ENCODE measurements around the gene ZDHHC6.

Gene ZDHHC6
- long read RNA-seq, transcript ZDHHC6-202 (11 exons, 2,170 nt): major isoform, 67 of 124 reads
- long read RNA-seq, partial matches to known transcripts: 6 of 124 reads
- long read RNA-seq, other reads (novel, unspliced or antisense): 50 of 124 reads

- Histone ChIP-seq H3K4me3 (replicated peaks; ENCODE audit: insufficient read depth, low read length) (peak within 1 kb of the TSS; percentile 97), H3K27me3 (ENCODE audit: insufficient read depth, poor library complexity, severe bottlenecking) (no peaks in the 10 kb centered on the region), H3K27ac (replicated peaks) (peak within 1 kb of the TSS; percentile 95)
- DNase-seq (ENCODE audit: low read depth in 1 of 2, low spot score in 1 of 2): peak; percentile 76 to 82
- TF ChIP-seq GABPA (IDR thresholded peaks at IDR 0.05; ENCODE audit: low read depth) (peak; percentile 95), SPI1 (IDR thresholded peaks at IDR 0.05; ENCODE audit: borderline replicate concordance, low read depth) (no peak), POLR2AphosphoS5 (IDR thresholded peaks at IDR 0.05; ENCODE audit: low read depth) (peak; percentile 83)
- TF ChIP-seq, protein P1, sequence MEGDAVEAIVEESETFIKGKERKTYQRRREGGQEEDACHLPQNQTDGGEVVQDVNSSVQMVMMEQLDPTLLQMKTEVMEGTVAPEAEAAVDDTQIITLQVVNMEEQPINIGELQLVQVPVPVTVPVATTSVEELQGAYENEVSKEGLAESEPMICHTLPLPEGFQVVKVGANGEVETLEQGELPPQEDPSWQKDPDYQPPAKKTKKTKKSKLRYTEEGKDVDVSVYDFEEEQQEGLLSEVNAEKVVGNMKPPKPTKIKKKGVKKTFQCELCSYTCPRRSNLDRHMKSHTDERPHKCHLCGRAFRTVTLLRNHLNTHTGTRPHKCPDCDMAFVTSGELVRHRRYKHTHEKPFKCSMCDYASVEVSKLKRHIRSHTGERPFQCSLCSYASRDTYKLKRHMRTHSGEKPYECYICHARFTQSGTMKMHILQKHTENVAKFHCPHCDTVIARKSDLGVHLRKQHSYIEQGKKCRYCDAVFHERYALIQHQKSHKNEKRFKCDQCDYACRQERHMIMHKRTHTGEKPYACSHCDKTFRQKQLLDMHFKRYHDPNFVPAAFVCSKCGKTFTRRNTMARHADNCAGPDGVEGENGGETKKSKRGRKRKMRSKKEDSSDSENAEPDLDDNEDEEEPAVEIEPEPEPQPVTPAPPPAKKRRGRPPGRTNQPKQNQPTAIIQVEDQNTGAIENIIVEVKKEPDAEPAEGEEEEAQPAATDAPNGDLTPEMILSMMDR (IDR thresholded peaks at IDR 0.05; ENCODE audit: insufficient read depth, low read length): no peak
- TF ChIP-seq, protein P2, sequence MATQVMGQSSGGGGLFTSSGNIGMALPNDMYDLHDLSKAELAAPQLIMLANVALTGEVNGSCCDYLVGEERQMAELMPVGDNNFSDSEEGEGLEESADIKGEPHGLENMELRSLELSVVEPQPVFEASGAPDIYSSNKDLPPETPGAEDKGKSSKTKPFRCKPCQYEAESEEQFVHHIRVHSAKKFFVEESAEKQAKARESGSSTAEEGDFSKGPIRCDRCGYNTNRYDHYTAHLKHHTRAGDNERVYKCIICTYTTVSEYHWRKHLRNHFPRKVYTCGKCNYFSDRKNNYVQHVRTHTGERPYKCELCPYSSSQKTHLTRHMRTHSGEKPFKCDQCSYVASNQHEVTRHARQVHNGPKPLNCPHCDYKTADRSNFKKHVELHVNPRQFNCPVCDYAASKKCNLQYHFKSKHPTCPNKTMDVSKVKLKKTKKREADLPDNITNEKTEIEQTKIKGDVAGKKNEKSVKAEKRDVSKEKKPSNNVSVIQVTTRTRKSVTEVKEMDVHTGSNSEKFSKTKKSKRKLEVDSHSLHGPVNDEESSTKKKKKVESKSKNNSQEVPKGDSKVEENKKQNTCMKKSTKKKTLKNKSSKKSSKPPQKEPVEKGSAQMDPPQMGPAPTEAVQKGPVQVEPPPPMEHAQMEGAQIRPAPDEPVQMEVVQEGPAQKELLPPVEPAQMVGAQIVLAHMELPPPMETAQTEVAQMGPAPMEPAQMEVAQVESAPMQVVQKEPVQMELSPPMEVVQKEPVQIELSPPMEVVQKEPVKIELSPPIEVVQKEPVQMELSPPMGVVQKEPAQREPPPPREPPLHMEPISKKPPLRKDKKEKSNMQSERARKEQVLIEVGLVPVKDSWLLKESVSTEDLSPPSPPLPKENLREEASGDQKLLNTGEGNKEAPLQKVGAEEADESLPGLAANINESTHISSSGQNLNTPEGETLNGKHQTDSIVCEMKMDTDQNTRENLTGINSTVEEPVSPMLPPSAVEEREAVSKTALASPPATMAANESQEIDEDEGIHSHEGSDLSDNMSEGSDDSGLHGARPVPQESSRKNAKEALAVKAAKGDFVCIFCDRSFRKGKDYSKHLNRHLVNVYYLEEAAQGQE (IDR thresholded peaks at IDR 0.05; ENCODE audit: insufficient replicate concordance, low read depth): peak; percentile 78
Observed at GRCh38 chr10:112446855-112447619, at the start of gene ZDHHC6, which contains the start of gene VTI1A. Gene ZDHHC6, minus strand, starts transcription at chr10:112446914. Its CDS starts 1,478 bp downstream, at chr10:112445436. Gene VTI1A, plus strand, starts transcription at chr10:112447215. Its CDS starts 159 bp downstream, at chr10:112447374.

- TF ChIP-seq GABPA (IDR thresholded peaks at IDR 0.05; ENCODE audit: low read depth) (no peak), POLR2AphosphoS5 (IDR thresholded peaks at IDR 0.05; ENCODE audit: low read depth) (no peak), SPI1 (IDR thresholded peaks at IDR 0.05; ENCODE audit: borderline replicate concordance, low read depth) (no peak)
- TF ChIP-seq, protein P2 (IDR thresholded peaks at IDR 0.05; ENCODE audit: insufficient replicate concordance, low read depth): no peak
- TF ChIP-seq, protein P1 (IDR thresholded peaks at IDR 0.05; ENCODE audit: insufficient read depth, low read length): no peak
- no peak overlapping the region for H3K4me3 ChIP-seq (replicated peaks; ENCODE audit: insufficient read depth, low read length)
- no peak for DNase-seq (ENCODE audit: low read depth in 1 of 2, low spot score in 1 of 2)
- no peaks in the 10 kb centered on the region for H3K27me3 ChIP-seq (ENCODE audit: insufficient read depth, poor library complexity, severe bottlenecking)
- H3K27ac ChIP-seq (replicated peaks): no peak overlapping the region
Observed at GRCh38 chr10:112492736-112493135, 46.0 kb upstream of the ZDHHC6 start.

DNA sequence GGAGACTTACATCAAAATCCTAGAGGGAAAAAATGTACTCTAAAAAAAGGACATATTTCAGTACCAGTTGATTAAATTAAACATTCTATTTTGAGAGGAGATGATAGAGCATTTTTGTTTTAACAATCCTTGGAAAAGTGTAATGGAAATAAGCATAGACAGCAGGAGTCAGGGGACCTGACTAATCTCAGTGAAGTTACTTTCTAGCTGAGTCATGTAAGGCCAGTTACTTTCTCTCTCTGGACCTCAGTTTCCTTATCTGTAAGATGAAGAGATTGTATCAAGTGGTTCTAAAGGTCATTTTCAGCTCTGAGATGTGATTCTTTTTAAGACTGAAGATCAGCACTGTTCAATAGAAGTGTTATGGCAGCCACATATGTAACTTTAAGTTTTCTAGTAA lies 44.4 kb upstream of the ZDHHC6 start:
- Histone ChIP-seq H3K4me3 (replicated peaks; ENCODE audit: insufficient read depth, low read length) (no peak overlapping the region), H3K27me3 (ENCODE audit: insufficient read depth, poor library complexity, severe bottlenecking) (no peaks in the 10 kb centered on the region), H3K27ac (replicated peaks) (no peak overlapping the region)
- no peak for DNase-seq (ENCODE audit: low read depth in 1 of 2, low spot score in 1 of 2)
- TF ChIP-seq SPI1 (IDR thresholded peaks at IDR 0.05; ENCODE audit: borderline replicate concordance, low read depth) (no peak), POLR2AphosphoS5 (IDR thresholded peaks at IDR 0.05; ENCODE audit: low read depth) (no peak), GABPA (IDR thresholded peaks at IDR 0.05; ENCODE audit: low read depth) (no peak)
- TF ChIP-seq, protein P2 (IDR thresholded peaks at IDR 0.05; ENCODE audit: insufficient replicate concordance, low read depth): no peak
- TF ChIP-seq, protein P1 (IDR thresholded peaks at IDR 0.05; ENCODE audit: insufficient read depth, low read length): no peak

Measured in HL-60 (cell line).